HG03139 (cell line): ENCODE measurements around the gene CNPY1.
A peak's percentile ranks its signal among the peaks of the same experiment; 100 is the strongest.
"Not testable (repeated sequence)": the region's sequence is repeated elsewhere in the genome, so short reads cannot be mapped to it uniquely, and the experiment has no call there.

Experiments
- ATAC-seq: cut with Tn5 transposase; IDR thresholded peaks from one replicate; pipeline ENCODE4 v1.9.1; 2021; ENCODE audit not compliant: unreplicated experiment

Gene CNPY1

GRCh38 chr7:155546449-155546848 is at the start of gene CNPY1:
CNPY1 (minus strand) TSS chr7:155546559; CDS start chr7:155545929, 630 bp downstream.
- ATAC-seq: not testable (repeated sequence)

- no peak for ATAC-seq
Observed at GRCh38 chr7:155594961-155595366, 48.6 kb upstream of the CNPY1 start.

GRCh38 chr7:155594163-155594732 is 47.9 kb upstream of the CNPY1 start:
- ATAC-seq: no peak

GRCh38 chr7:155593461-155594162 is 47.3 kb upstream of the CNPY1 start:
- no peak for ATAC-seq

DNA sequence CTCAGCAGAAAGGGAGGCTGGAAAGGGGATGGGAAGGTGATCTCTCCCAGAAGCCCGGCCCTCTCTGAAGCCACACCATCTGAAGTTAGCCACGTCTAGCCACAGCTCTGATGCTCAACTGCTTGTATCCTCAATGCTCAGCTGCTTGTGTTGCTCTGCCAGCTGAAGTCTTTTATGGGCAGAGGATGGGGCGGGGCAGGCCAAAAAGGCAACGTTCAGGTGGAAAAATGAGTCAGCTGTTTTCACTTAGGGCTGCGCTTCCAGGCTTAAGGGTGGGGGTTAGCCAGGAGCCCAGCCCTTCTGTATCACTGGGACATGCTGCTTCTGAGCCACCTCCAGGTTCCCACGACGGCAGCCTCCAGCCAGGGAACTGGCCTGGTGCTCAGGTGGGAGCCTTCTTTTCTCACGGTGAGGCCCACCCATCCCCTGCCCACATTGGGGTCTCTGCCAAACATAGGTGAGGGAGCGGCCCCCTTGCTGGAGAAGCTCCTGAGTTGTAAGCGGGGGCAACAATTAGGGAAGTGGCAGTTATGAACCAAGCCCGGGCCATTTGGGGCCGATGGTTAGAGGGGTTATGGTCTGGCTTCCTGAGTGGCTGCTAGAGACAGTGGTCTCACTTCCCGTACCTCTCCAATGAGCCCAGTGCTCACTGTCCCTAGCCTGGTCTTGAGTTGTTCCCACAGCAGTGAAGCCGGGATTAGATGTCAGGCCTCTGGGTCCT is 44.9 kb upstream of the CNPY1 start:
- no peak for ATAC-seq

DNA sequence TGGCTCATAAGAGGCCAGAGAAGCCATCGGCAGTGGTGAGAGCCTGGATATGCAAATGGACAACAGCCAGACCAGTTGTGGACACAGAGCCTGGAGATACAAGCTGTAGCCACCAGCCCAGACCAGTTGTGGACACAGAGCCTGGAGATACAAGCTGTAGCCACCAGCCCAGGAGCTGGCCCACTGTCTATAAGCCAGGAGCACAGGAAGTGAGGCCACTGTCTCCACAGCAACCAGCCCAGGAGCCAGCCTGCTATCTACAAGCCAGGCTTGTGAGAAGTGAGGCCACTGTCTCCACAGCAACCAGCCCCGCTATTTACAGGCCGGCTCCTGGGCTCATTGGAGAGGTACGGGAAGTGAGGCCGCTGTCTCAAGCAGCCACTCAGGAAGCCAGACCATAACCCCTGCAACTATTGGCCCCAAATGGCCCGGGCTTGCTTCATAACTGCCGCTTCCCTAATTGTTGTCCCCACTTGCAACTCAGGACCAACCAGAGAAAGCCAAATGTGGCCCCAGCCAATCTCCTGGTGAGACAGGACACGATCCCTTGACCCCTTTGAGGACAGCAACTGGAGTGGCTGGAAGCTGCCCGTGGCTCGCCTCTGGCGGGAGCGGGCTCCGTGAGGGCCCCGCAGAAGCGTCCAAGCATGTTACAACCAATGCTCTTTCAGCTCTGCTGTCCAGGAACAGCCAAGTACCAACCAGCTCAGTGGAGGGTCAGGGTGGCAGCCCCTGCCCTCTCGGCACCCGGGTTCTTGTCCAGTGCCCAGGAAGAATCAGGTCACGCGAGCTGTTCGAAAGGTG is 44.1 kb upstream of the CNPY1 start:
- ATAC-seq: peak; percentile 51

DNA sequence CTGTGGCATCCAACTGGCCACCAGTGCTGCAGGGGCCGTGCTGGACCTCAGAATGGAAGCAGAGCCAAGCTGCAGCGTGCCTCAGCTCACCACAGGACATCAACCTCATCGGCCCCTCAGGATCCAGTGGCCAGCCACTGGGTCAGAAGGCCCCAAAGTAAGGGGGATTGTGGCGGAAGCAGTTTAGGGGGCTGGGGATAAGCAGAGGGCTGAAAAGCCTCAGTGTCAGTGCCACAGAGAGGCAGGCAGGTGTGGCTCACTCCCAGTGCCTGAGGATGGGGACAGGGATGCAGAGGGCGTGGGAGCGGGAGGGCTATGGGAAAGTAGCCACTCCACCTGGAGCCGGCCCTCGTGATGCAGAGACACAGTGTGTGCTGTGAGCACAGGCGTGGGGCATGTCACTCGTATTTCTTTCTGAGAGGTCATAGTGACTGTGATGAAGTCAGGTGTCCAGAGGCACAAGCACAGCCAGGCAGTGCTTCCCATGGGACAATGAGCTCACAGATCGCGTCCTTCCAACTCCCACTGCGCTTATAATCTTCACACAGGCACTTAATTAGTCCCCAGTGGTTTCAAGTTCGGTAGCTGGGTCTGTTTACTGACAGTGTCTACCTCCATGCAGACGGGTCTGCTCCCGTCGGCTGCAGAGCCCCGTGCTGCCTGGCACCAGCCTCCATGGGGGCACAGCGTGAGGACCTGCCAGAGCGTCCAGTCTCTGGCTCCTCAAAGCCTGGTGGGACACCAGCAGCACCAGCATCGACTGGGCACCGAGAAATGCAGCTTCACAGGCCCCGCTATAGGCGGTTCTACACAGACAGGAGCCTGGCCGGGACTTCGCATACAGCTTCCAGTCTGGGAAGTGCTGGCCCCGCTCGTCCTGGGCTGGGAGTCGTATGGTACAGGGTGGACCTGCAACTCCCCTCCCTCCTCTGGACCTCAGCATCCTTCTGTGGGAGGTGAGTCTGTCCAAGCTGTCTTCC is 42.9 kb upstream of the CNPY1 start:
- ATAC-seq: no peak

- no peak for ATAC-seq
Observed at GRCh38 chr7:155588468-155588998, 42.2 kb upstream of the CNPY1 start.

GRCh38 chr7:155587486-155587885 is 41.1 kb upstream of the CNPY1 start:
- no peak for ATAC-seq

- no peak for ATAC-seq
Observed at GRCh38 chr7:155586843-155587440, 40.6 kb upstream of the CNPY1 start.

DNA sequence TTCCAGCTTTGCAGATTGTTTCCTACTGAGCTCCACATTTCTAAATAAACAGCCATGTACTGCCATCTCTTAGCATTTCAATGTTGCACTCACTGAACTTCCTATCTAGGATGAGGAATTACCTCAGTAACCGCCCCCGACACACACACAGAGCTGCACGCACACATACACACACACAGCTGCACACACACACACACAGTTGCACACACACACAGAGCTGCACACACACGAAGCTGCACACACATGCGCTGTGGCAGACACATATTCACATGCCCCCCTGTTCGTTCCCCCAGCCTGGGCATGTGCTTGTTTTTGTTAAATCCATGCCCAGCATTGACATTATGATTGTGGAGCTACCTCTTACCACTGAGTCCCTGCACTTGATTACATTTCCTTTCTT is 39.6 kb upstream of the CNPY1 start:
- no peak for ATAC-seq

DNA sequence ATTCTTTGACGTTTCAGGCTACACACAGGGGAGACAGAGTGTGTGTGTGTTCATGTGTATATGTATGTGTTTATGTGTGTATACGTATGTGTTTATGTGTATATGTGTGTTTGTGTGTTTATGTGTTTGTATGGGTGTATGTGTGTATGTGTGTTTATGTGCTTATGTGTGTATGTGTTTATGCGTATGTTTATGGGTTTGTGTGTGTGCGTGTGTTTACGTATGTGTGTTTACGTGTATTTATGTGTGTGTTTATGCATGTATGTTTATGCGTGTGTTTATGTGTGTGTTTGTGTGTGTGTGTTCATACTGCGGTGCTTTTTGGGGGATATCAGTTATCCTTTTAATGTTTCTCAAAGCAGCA is 39.2 kb upstream of the CNPY1 start:
- no peak for ATAC-seq

- ATAC-seq: no peak
Observed at GRCh38 chr7:155584763-155585531, 38.6 kb upstream of the CNPY1 start.

DNA sequence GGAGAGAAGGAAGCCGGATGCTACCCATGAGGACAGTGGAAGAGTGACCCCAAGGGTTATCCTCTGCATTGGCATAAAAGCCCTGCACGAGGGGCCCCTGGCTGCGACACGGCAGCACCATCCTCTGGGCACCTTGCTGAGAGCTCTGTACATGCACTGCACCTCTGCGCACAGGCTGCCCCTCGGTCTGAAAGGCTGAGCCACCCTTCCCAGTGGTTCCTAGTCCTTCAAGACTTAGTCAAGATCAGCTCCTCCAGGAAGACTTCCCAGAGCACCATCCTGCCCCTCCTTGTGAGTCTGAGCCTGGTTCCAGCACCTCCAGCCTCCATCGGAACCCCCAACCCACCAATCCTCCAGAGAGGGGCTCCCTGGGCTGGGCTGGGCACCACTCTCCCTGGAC is 37.9 kb upstream of the CNPY1 start:
- ATAC-seq: no peak

DNA sequence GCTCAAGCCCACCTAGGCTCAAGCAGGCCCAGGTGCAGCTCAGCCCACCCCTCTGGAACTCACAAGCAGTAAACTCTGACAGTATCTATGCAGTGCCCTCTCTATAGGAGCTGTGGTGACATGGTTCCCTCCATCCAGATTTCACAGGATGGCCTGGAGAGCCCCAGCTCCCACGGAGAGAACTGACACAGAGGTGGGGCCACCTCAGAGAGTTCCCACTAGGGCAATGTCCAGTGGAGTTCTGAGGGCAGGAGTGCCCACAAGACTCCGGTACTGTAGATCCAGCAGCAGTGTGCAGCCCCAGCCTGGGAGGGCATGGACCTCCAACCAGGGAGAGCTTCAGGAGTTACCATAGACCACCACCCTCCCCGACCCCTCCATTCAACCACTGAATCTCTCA is 37.3 kb upstream of the CNPY1 start:
- ATAC-seq: no peak

GRCh38 chr7:155581954-155582353 is 35.6 kb upstream of the CNPY1 start:
- ATAC-seq: no peak

- no peak for ATAC-seq
Observed at GRCh38 chr7:155581107-155581830, 34.9 kb upstream of the CNPY1 start.

DNA sequence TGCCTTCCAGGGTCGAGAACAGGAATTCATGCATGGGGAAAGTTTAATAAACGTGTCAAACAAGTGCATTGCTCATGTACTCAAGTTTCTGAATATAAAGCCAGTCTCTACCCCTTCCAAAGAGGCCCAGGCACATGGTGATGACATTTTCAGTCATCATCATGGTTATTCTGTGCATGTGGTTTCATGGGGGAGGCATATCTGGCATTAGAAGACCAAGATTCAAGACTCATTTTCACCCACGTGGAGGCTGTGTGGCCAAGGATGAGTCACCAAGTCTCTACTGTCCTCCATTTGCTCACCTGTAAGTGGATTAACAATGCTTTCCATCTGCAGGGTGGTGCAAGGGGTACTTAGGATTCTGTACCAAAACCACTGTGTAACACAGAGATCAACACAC is 34.0 kb upstream of the CNPY1 start:
- ATAC-seq: no peak
